ENCODE results near the gene WNT1.

Gene WNT1

GRCh38 chr12:49028666-49029275 is 50.6 kb downstream of the WNT1 start:
- no peak for DNase-seq (ENCODE audit: low read depth, low spot score)

- DNase-seq (ENCODE audit: low read depth, low spot score) = no peak
Measured at GRCh38 chr12:49030119-49030518, 52.0 kb downstream of the WNT1 start.

- DNase-seq (ENCODE audit: low read depth, low spot score) = no peak
Measured at GRCh38 chr12:49030714-49031572, 52.8 kb downstream of the WNT1 start.

- no peak for DNase-seq (ENCODE audit: low read depth, low spot score)
Measured at GRCh38 chr12:49031573-49032161, 53.5 kb downstream of the WNT1 start.

Data from ELF-1 (cell line).